Endothelial cell of hepatic sinusoid (primary cell): Measurements from ENCODE around the gene CFL2.
"Not testable (repeated sequence)": the region's sequence is repeated elsewhere in the genome, so short reads cannot be mapped to it uniquely, and the experiment has no call there.

Experiments
- in situ Hi-C: cut with HindIII; loops from 2 replicates; pipeline ENCODE4 v1.10.0; 2017; ENCODE audit warnings: low sequenced_read_pairs

CFL2 gene

GRCh38 chr14:34711796-34712712 is 2.3 kb downstream of the CFL2 start:
- in situ Hi-C loops, result loop anchor here (10.0 to 25.0 kb wide), 2 partner anchors 63 to 125 kb away; no protein-coding TSS in a partner anchor

- in situ Hi-C loops, result loop anchor here (10.0 to 25.0 kb wide), 2 partner anchors 64 to 124 kb away; no protein-coding TSS in a partner anchor
Measured at GRCh38 chr14:34711169-34711568, 3.2 kb downstream of the CFL2 start.

- in situ Hi-C loops, result loop anchor here (10.0 to 25.0 kb wide), 2 partner anchors 64 to 123 kb away; no protein-coding TSS in a partner anchor
Measured at GRCh38 chr14:34710744-34711143, 3.6 kb downstream of the CFL2 start.

- in situ Hi-C loops, result loop anchor here (10.0 to 25.0 kb wide), 2 partner anchors 65 to 123 kb away; no protein-coding TSS in a partner anchor
Measured at GRCh38 chr14:34710006-34710405, 4.4 kb downstream of the CFL2 start.

GRCh38 chr14:34707722-34708121 is 6.7 kb downstream of the CFL2 start:
- in situ Hi-C loops, result loop anchor here (25.0 kb wide), 1 partner anchor 120 kb away; no protein-coding TSS in a partner anchor

GRCh38 chr14:34701808-34702207 is 12.6 kb downstream of the CFL2 start:
- in situ Hi-C loops, result loop anchor here (25.0 kb wide), 1 partner anchor 115 kb away; no protein-coding TSS in a partner anchor

GRCh38 chr14:34700622-34701130 is 13.7 kb downstream of the CFL2 start:
- in situ Hi-C loops, result loop anchor here (25.0 kb wide), 1 partner anchor 113 kb away; no protein-coding TSS in a partner anchor

- in situ Hi-C loops, result loop anchor here (25.0 kb wide), 1 partner anchor 113 kb away; no protein-coding TSS in a partner anchor
Measured at GRCh38 chr14:34699873-34700621, 14.3 kb downstream of the CFL2 start.

GRCh38 chr14:34694216-34694615 is 20.2 kb downstream of the CFL2 start:
- in situ Hi-C loops, result not testable (repeated sequence)

- in situ Hi-C loops, result no loop called here
Measured at GRCh38 chr14:34693228-34693939, 21.0 kb downstream of the CFL2 start.

- in situ Hi-C loops, result no loop called here
Measured at GRCh38 chr14:34692898-34693227, 21.5 kb downstream of the CFL2 start.

GRCh38 chr14:34692348-34692747 is 22.0 kb downstream of the CFL2 start:
- in situ Hi-C loops, result no loop called here

- in situ Hi-C loops, result no loop called here
Measured at GRCh38 chr14:34691206-34691605, 23.2 kb downstream of the CFL2 start.

GRCh38 chr14:34688470-34689206 is 25.8 kb downstream of the CFL2 start:
- in situ Hi-C loops, result no loop called here

- in situ Hi-C loops, result no loop called here
Measured at GRCh38 chr14:34685819-34686428, 28.5 kb downstream of the CFL2 start.

GRCh38 chr14:34684578-34684977 is 29.8 kb downstream of the CFL2 start:
- in situ Hi-C loops, result no loop called here

GRCh38 chr14:34682787-34683321 is 31.5 kb downstream of the CFL2 start:
- in situ Hi-C loops, result no loop called here

- in situ Hi-C loops, result no loop called here
Measured at GRCh38 chr14:34680806-34681479, 33.5 kb downstream of the CFL2 start.

GRCh38 chr14:34678735-34679134 is 35.7 kb downstream of the CFL2 start:
- in situ Hi-C loops, result no loop called here
